GM23338 (cell line): ENCODE measurements around the gene IL36RN. TPM values are rescaled to one million over a fixed set of nuclear protein-coding genes. Genes with fewer than 3 reads are reported as not detected.

ENCODE experiments used
- ATAC-seq: fragments of 200-7000 bp; cut with Tn5 transposase; 3 replicates; pipeline ENCODE4 v1.9.1; 2020
- DNase-seq: peaks from one replicate; pipeline ENCODE4 v3.0.0-alpha.2; 2015; ENCODE audit warnings: low spot score
- H2AFZ ChIP-seq: fragments of 200-600 bp; sonication (generic); 2 replicates; pipeline ENCODE4 v1.8.0; 2016; ENCODE audit warnings: antibody characterized with exemption, mild to moderate bottlenecking, moderate library complexity
- H3F3A ChIP-seq: fragments of 200-600 bp; sonication (generic); replicated peaks from 2 replicates; pipeline ENCODE4 v1.8.0; 2017; ENCODE audit warnings: antibody characterized with exemption, mixed run types, low read depth
- H3K27ac ChIP-seq: fragments of 200-600 bp; sonication (generic); 2 replicates; pipeline ENCODE4 v1.6.1; 2016; ENCODE audit warnings: low read depth
- H3K27me3 ChIP-seq: fragments of 200-600 bp; sonication (generic); 2 replicates; pipeline ENCODE4 v1.8.0; 2016; ENCODE audit warnings: mild to moderate bottlenecking, mixed run types, moderate library complexity; ENCODE audit not compliant: insufficient read depth
- H3K36me3 ChIP-seq: fragments of 200-600 bp; sonication (generic); 2 replicates; pipeline ENCODE4 v1.8.0; 2016; ENCODE audit warnings: mild to moderate bottlenecking; ENCODE audit not compliant: insufficient read depth
- H3K4me1 ChIP-seq: fragments of 200-600 bp; sonication (generic); 2 replicates; pipeline ENCODE4 v1.8.0; 2016; ENCODE audit warnings: mild to moderate bottlenecking, moderate library complexity; ENCODE audit not compliant: insufficient read depth
- H3K4me2 ChIP-seq: fragments of 200-600 bp; sonication (generic); 2 replicates; pipeline ENCODE4 v1.7.1; 2017; ENCODE audit warnings: mixed run types
- H3K4me3 ChIP-seq: fragments of 200-600 bp; sonication (generic); 2 replicates; pipeline ENCODE4 v1.6.1; 2016; ENCODE audit warnings: mixed run types
- H3K79me2 ChIP-seq: fragments of 200-600 bp; sonication (generic); replicated peaks from 2 replicates; pipeline ENCODE4 v1.8.0; 2017; ENCODE audit warnings: mild to moderate bottlenecking; ENCODE audit not compliant: insufficient read depth
- H3K9me2 ChIP-seq: fragments of 200-600 bp; sonication (generic); 2 replicates; pipeline ENCODE4 v1.8.0; 2017; ENCODE audit not compliant: insufficient read depth
- H4K20me1 ChIP-seq: fragments of 200-600 bp; sonication (generic); replicated peaks from 2 replicates; pipeline ENCODE4 v1.8.0; 2017; ENCODE audit warnings: mild to moderate bottlenecking; ENCODE audit not compliant: insufficient read depth
- H3K27ac Mint-ChIP-seq: 2 replicates; pipeline ENCODE4 v1.8.0; 2020; ENCODE audit warnings: inconsistent platforms, mild to moderate bottlenecking, moderate library complexity, mixed read lengths
- H3K27me3 Mint-ChIP-seq: 3 replicates; pipeline ENCODE4 v1.8.0; 2022; ENCODE audit warnings: low read depth, mild to moderate bottlenecking, moderate library complexity, mixed read lengths, inconsistent platforms; ENCODE audit not compliant: insufficient read depth, poor library complexity
- H3K36me3 Mint-ChIP-seq: 3 replicates; pipeline ENCODE4 v1.8.0; 2021; ENCODE audit warnings: low read depth, mild to moderate bottlenecking, inconsistent platforms, moderate library complexity, mixed read lengths
- H3K4me1 Mint-ChIP-seq: 3 replicates; pipeline ENCODE4 v1.8.0; 2020; ENCODE audit warnings: mild to moderate bottlenecking, inconsistent platforms, mixed read lengths
- H3K4me3 Mint-ChIP-seq: 3 replicates; pipeline ENCODE4 v1.8.0; 2021; ENCODE audit warnings: moderate library complexity, mild to moderate bottlenecking, inconsistent platforms, mixed read lengths
- H3K9me3 Mint-ChIP-seq: 3 replicates; pipeline ENCODE4 v1.8.0; 2020; ENCODE audit warnings: moderate library complexity, mild to moderate bottlenecking, inconsistent platforms, mixed read lengths
- CREB1 ChIP-seq: fragments of 250-450 bp; sonication (Bioruptor Pico); IDR thresholded peaks from 2 replicates; pipeline ENCODE4 v1.5.0; 2020; ENCODE audit warnings: low read depth, mild to moderate bottlenecking, moderate library complexity
- CTCF ChIP-seq, 2 experiments: fragments of 200-600 bp in 1 of 2; sonication (generic) in 1 of 2; conservative IDR thresholded peaks; 2 replicates each; pipeline versions ENCODE4 v1.5.1 to v1.6.1; 2016 to 2017; ENCODE audit warnings: antibody characterized with exemption in 2 of 2, low read depth in 2 of 2, mild to moderate bottlenecking in 2 of 2, moderate library complexity in 1 of 2
- NANOG ChIP-seq: IDR thresholded peaks from 2 replicates; pipeline ENCODE4 v1.6.1; 2016; ENCODE audit warnings: antibody characterized with exemption, borderline replicate concordance
- POLR2AphosphoS5 ChIP-seq: IDR thresholded peaks from 2 replicates; pipeline ENCODE4 v1.6.1; 2016; ENCODE audit warnings: antibody characterized with exemption, low read depth
- STAT1 ChIP-seq: IDR thresholded peaks from one replicate; pipeline ENCODE4 v1.6.1; 2016; ENCODE audit warnings: antibody characterized with exemption; ENCODE audit not compliant: unreplicated experiment
- ZNF114 ChIP-seq: fragments of 250-450 bp; sonication (Bioruptor Pico); IDR thresholded peaks from 2 replicates; pipeline ENCODE4 v1.5.0; 2020; ENCODE audit warnings: mild to moderate bottlenecking, moderate library complexity
- ZNF331 ChIP-seq: fragments of 250-450 bp; sonication (Bioruptor Pico); IDR thresholded peaks from 2 replicates; pipeline ENCODE4 v1.5.0; 2020; ENCODE audit warnings: low read depth, mild to moderate bottlenecking, moderate library complexity
- ZNF462 ChIP-seq: fragments of 250-450 bp; sonication (Bioruptor Pico); IDR thresholded peaks from 2 replicates; pipeline ENCODE4 v1.5.0; 2020; ENCODE audit warnings: mild to moderate bottlenecking, moderate library complexity
- polyA plus RNA-seq: library from polyadenylated mRNA; unstranded; fragments of >200 nt; fragmentation: Nextera tagmentation; extraction: Ambion mirVana; gene quantifications from 2 replicates; pipeline ENCODE4 v1.2.1, GENCODE V29; 2016
- total RNA-seq: library from RNA; depleted of rRNA; stranded (reverse); fragments of >200 nt; shearing (Covaris generic); gene quantifications from 2 replicates; pipeline ENCODE4 v1.2.3, GENCODE V29; 2014

IL36RN gene
- total and polyA plus RNA-seq, 2 experiments from 2014 or later = not detected

GRCh38 chr2:113070606-113070975 lies 11.6 kb downstream of the IL36RN start (continued):
- no peak for TF ChIP-seq CTCF (conservative IDR thresholded peaks at IDR 0.05; ENCODE audit: low read depth in 2 of 2)
- TF ChIP-seq POLR2AphosphoS5 = no peak
- no peak for TF ChIP-seq NANOG
- no peak for TF ChIP-seq ZNF114 (CRISPR knock-in tag)
- TF ChIP-seq CREB1 (CRISPR knock-in tag) = no peak
- TF ChIP-seq STAT1 = no peak
- no peak for TF ChIP-seq ZNF462 (CRISPR knock-in tag)
- TF ChIP-seq ZNF331 = no peak

GRCh38 chr2:113072584-113072983 lies 13.6 kb downstream of the IL36RN start:
- Histone ChIP-seq H2AFZ (0 out of 2 replicates have a peak overlapping the region, but pooled peaks have one; percentile 18), H3K79me2 (no peaks in the 10 kb centered on the region), H3K27me3 (no peaks in the 10 kb centered on the region), H3K36me3 (no peaks in the 10 kb centered on the region), H4K20me1 (no peaks in the 10 kb centered on the region), H3F3A (no peaks in the 10 kb centered on the region), H3K4me2 (no peak overlapping the region), H3K4me1 (no peaks in the 10 kb centered on the region), H3K4me3 (no peak overlapping the region), H3K9me2 (no peaks in the 10 kb centered on the region), H3K27ac (no peak overlapping the region)
- no peaks in the 10 kb centered on the region; the same call in 2 of the 3 replicates for H3K36me3 Mint-ChIP-seq
- ATAC-seq = no peak
- no peak overlapping the region for H3K27ac Mint-ChIP-seq
- H3K4me3 Mint-ChIP-seq = no peak overlapping the region
- peaks cover 13% of the 10 kb centered on the region for H3K27me3 Mint-ChIP-seq
- no peaks in the 10 kb centered on the region for H3K9me3 Mint-ChIP-seq
- no peak for DNase-seq
- H3K4me1 Mint-ChIP-seq = no peaks in the 10 kb centered on the region; the same call in 2 of the 3 replicates
- TF ChIP-seq CTCF (conservative IDR thresholded peaks at IDR 0.05; ENCODE audit: low read depth in 2 of 2) = no peak
